D341Med (cell line): ENCODE results near the gene L3MBTL4.
A peak's percentile ranks its signal among the peaks of the same experiment; 100 is the strongest.

Source experiments
- DNase-seq: peaks from one replicate; pipeline ENCODE4 v3.0.0; 2012; ENCODE audit warnings: low spot score

Gene L3MBTL4

GRCh38 chr18:6251084-6251483 is 163.6 kb downstream of the L3MBTL4 start:
- no peak for DNase-seq

GRCh38 chr18:6249788-6250187 is 164.9 kb downstream of the L3MBTL4 start:
- DNase-seq = no peak

GRCh38 chr18:6249170-6249569 is 165.5 kb downstream of the L3MBTL4 start:
- DNase-seq = no peak

GRCh38 chr18:6248017-6248416 is 166.7 kb downstream of the L3MBTL4 start:
- no peak for DNase-seq

DNA sequence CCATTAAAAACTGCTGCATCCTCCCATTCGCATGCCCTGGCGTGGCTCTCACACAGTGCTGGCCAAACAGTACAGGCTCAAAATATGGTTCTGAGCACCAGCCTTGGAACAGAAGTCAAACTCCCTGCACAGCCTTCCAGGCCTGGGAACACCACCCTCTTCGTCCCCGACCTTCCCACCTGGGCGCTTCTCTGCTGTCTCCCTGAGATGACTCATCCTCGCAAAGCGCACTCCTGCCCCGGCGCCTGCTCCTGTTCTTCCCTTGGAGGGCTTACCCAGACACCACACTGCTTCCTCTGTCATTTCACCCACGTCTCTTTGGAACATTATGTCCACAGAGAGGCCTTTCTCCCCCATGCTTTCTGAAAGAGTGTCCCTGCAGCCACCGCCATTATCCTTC is 172.7 kb downstream of the L3MBTL4 start:
- DNase-seq = no peak

DNA sequence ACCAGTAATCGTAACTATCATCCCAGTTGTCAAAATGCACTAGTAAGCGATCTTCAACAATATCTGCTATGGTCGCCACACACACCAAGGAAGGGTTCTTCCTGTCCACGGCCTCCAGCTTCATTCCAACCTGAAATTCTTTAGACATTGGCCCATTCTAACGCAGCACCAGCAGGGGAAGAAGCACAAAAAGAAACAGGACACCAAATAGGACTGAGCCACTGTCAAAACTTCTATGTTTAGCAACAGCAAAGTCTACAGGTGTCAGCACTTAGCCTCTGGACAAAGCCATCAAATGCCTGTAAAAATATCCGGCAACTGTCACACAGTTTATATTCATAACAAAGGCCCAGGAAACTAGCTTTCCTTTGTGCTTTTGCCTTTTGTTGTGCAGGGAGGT is 175.0 kb downstream of the L3MBTL4 start:
- DNase-seq = no peak

- DNase-seq = no peak
These were observed 178.5 kb downstream of the L3MBTL4 start for GRCh38 chr18:6236258-6236657.

DNA sequence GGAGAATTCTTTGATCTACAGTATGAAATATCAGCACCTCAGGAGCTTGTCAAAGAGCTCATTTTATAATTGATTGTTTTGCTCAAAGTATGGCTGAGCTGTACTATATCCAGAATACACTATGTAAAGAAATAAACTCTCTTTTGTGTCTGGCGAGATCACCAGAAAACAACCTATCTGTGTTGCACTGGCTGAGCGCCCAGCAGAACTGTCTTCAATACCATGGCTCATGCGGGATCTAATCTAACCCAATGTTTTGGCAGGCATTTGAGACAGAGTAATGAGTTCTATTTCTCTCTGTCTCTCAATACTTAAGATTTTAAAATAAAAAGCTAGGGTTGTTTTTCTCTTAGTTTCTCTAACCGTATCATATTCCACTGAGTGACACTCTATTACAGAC is 192.4 kb downstream of the L3MBTL4 start:
- DNase-seq = no peak

DNA sequence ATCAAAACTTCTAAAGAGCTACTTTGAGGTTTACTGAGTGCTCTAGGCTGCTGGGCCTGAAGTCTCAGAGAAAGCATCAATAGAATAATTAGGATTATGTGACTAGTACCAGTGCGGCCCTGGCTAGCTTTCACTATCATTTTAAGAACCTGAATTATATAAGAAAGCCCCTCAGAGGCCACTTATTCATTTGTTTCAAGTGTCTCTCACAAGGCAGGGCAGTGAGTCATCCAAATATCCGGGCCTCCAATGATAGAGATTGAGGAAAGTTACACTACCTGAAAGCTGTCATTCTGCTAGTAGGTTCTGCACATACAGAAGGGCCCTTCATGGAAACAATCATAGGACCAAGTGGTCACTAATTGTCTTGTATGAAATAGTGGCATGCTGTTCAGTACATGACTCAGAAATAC is 193.1 kb downstream of the L3MBTL4 start:
- DNase-seq = no peak

- DNase-seq = no peak
These were observed 194.6 kb downstream of the L3MBTL4 start for GRCh38 chr18:6220129-6220528.

DNA sequence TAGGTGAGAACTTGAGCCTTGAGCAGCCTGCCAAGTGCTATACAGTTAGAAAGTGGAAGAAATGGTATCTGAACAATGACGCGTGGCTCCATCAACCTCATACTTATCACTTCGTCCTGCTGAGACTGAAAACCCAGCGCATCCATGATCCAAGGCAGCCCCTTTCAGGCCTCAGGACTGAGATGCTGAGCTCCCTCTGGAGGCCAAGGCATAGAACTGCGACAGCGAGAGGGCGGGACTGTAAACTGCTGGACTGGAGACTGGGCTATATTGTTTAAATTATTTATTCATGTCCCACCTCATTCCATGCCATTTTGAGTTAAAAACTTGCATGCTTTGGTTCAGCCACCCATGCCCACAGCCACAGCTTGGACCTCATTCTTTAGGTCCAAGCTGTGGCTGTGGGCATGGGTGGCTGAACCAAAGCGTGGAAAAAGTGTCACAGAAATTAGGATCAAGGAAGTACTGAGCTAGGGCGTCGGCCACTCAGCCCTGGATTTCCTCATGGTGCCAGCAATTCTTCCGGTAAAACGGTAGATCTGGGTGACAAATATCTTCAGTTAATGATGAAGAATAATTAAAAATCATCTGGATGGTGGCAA is 195.5 kb downstream of the L3MBTL4 start:
- DNase-seq = peak; percentile 79

GRCh38 chr18:6215888-6216287 is 198.8 kb downstream of the L3MBTL4 start:
- DNase-seq = no peak

GRCh38 chr18:6211174-6211504 is 203.6 kb downstream of the L3MBTL4 start:
- DNase-seq = no peak

- no peak for DNase-seq
These were observed 204.2 kb downstream of the L3MBTL4 start for GRCh38 chr18:6210349-6211173.

GRCh38 chr18:6207941-6208340 is 206.8 kb downstream of the L3MBTL4 start:
- no peak for DNase-seq

- no peak for DNase-seq
These were observed 207.6 kb downstream of the L3MBTL4 start for GRCh38 chr18:6207116-6207515.

DNA sequence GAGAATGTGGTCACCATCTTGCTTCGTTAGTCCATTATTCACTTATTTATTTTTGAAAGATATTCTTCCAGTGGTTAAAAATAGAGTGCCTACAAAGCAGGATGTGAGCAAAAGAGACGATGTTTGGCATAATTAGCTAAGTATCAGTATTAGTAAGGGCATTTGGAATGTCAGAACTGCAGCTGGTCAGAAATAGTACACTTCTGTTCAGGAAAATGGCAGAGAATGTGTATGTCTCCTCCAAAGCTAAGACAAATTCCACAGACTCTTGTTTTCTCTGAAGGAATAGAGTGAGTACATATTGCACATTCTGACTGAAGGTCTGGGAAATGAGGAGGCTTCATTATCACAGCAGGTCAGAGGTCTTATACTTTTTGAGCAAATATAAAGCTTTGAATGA is 209.0 kb downstream of the L3MBTL4 start:
- no peak for DNase-seq

DNA sequence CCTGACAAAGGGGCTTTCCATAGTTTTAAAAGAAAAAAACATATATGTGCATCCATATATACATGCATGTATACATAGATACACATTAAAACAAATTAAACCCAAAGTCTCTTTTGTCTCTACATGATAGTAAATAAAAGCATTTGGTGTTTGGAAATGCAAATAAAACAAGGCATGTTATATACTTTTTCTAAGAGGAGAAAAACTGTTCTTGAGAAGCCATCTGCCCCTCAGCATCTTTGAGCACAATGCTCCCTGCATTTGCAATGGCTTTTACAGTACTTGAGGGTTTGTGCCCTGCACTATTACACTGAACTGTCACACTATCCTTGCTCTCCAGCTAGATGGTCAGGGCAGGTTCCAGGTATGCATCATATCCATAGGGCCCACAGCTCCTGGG is 210.2 kb downstream of the L3MBTL4 start:
- no peak for DNase-seq

- DNase-seq = no peak
These were observed 210.9 kb downstream of the L3MBTL4 start for GRCh38 chr18:6203791-6204190.

DNA sequence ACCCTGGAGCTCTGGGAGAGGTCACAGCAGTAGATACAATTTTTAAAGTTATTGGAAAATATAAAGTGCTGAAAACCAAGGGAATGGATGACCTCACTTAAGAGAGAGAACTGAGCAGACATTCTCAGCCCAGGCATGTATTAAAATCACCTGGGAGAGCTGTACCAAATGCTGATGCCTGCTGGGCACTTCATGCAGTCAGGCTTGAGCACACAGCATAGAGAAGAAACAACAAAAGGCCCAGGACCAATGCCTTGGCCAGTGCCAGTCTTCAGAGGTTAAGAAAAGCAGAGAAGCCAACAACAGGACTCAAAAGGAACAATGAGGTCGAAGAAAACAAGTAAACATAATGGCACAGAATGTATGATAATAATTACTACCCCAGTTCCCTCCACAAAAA is 211.8 kb downstream of the L3MBTL4 start:
- DNase-seq = no peak

GRCh38 chr18:6200204-6200774 is 214.4 kb downstream of the L3MBTL4 start:
- no peak for DNase-seq

DNA sequence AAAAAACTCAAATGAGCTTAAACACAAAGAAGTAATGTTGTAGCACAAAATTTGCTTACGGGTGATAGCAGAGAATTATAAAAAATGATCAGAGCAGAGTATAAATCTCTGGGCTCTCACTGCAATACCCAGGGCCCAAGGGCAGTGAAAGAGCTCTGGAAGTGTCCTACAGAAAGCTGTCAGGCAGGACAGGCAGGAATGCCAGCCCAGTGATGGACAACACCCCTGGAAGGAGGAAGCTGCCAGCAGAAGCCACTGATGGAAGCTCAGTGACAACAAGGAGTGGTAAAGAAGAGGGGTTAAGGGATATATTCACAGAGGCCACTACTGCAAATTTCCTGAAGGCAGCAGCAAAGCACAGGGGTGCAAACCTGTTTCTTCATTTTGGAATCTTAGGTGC is 214.9 kb downstream of the L3MBTL4 start:
- DNase-seq = no peak

DNA sequence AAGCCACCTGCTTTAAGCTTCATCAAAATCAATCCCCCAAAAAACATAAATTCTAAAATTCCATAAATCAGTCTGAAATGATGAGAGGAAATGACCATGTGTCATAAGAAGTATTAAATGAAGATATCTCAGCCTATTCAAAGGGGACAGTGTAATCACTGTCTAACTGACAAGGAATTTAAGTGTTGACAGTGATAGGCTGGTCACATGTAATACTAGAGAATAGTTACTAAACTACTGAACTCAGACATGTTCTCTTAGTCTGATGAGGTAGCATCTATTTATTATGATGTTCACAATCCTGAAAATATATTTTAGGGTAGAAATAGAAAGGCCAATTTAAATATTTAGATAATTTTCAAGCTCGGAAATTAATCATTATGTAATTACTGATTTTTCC is 216.1 kb downstream of the L3MBTL4 start:
- DNase-seq = no peak

DNA sequence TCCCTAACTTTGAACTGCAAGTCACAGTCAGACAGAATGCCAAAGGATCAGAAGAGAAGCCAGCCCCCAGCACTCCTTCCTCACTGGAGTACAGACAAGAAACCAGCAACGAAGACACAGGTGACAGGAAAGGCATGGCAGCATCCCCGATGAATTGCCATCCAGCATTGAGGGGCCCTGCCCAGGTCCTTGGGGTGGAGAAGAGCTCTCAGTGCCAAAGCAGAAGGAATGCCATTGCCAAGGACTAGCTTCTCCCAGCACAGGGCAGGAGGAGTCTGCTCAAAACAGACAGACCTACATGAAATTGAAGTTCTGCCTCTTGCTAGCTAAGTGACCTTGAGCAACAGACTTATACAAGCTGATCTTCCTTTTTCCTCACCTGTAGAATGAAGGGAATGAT is 220.1 kb downstream of the L3MBTL4 start:
- no peak for DNase-seq
